Astrocyte (in vitro differentiated cells and primary cell): Measurements from ENCODE around the gene UTP15.

ENCODE experiments used
- CTCF ChIP-seq: IDR thresholded peaks from 2 replicates; pipeline ENCODE4 v1.5.1; 2011; ENCODE audit warnings: low read depth, mild to moderate bottlenecking, inconsistent platforms, low read length, moderate library complexity; ENCODE audit not compliant: insufficient read depth
- EZH2 ChIP-seq: IDR thresholded peaks from 2 replicates; pipeline ENCODE4 v1.6.1; 2012; ENCODE audit warnings: mild to moderate bottlenecking, low read length, inconsistent platforms; ENCODE audit not compliant: insufficient read depth

GRCh38 chr5:73624888-73625287 is 59.3 kb downstream of the UTP15 start:
- TF ChIP-seq EZH2, result no peak
- TF ChIP-seq CTCF, result no peak
